GM04504 (cell line): ENCODE measurements around the gene COQ7.
A peak's percentile ranks its signal among the peaks of the same experiment; 100 is the strongest.

Source experiments
- DNase-seq: peaks from one replicate; pipeline ENCODE4 v3.0.0-alpha.2; 2012; ENCODE audit warnings: low read depth

The COQ7 gene

GRCh38 chr16:19067349-19068236, at the start of gene COQ7:
Gene COQ7, plus strand, starts transcription at chr16:19067614. Its CDS starts 51 bp downstream, at chr16:19067665.
- DNase-seq = peak; percentile 99

DNA sequence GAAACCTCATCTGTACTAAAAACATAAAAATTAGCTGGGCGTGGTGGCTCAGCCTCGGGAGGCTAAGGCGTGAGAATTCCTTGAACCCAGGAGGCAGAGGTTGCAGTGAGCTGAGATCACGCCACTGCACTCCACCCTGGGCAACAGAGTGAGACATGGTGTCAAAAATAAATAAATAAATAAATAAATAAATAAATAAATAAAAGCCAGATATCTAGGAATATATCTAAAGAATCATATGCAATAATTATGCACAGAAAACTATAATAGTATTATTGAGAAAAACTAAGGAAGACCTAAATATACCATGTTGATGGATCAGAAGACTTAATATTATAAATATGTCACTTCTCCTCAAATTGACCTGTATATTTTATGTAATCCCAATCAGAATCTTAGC, 46.7 kb upstream of the COQ7 start:
- DNase-seq = no peak

- no peak for DNase-seq
Observed at GRCh38 chr16:19021747-19022146, 45.7 kb upstream of the COQ7 start.

DNA sequence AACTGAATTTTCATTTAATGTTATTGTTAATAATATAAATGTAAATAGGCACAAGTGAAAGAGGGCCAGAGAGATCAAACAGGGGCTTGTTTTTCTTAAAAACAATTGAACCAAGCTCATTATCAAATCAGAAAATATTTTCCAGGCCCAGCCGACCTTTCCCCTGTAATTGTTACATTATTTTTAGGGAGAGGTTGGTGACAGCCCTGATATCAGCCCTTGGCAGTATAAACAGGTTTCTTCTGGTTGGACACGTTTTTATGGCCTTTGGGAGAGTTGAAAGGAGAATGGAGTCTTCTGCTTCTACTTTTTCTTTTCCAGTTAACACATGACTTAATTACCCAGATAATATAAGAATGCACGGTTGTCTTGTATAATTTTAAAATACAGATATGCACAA, 40.0 kb upstream of the COQ7 start:
- DNase-seq = no peak

- DNase-seq = no peak
Observed at GRCh38 chr16:19029980-19030379, 37.4 kb upstream of the COQ7 start.

- DNase-seq = no peak
Observed at GRCh38 chr16:19031738-19032137, 35.7 kb upstream of the COQ7 start.

- no peak for DNase-seq
Observed at GRCh38 chr16:19033761-19034160, 33.7 kb upstream of the COQ7 start.

- no peak for DNase-seq
Observed at GRCh38 chr16:19040400-19040799, 27.0 kb upstream of the COQ7 start.

- DNase-seq = peak; percentile 0
Observed at GRCh38 chr16:19044769-19045168, 22.6 kb upstream of the COQ7 start.

DNA sequence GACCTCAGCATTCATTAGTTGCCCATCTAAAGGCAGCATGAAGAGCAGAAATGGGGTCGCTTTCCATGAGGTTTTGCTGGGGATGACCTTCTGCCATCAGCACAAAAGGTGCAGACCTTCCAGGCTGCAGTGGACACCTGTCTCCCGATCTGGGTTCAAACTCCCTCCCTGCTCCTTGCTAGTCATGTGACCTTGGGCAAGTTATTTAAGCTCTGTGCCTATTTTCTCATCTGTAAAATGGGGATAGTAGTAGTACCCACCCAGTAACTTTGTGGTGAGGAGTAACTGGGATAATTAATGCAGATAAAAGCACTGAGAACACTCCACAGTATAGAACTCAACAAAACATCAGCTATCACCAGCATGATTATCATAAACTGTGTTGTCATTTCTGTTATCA, 21.4 kb upstream of the COQ7 start:
- no peak for DNase-seq

DNA sequence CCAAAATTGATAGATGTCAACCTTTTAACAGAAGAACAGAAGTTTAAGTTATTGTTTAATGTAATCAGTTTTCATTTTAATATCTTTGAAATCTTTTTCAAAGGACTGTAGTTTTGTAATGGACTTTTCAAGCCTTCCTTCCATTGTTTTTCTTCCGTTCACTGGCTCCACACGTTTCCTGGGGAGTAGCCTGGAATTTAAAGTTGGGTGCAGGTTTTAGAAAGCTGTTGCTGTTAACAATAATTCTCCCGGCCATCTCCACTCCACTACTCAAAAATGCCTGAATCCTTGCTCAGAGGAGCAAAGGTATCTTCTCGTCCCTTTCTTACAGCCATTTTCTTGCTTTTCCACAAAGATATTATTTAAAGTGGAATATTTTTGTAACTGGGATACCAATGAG, 4.7 kb upstream of the COQ7 start:
- DNase-seq = no peak

DNA sequence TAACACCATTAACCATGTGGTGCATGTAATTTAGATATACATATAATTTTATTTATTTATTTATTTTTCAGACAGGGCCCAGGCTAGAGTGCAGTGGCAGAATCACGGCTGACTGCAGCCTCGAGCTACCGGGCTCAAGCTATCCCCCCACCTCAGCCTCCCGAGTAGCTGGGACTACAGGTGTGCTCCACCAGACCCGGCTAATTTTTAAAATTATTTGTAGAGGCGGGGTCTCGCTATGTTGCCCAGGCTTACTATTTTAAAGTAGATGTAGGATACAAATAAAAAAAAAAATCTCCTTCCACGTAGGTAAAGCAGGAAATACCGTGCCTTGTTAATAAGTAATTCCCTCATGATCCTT, 446 bp upstream of the COQ7 start:
- DNase-seq = no peak

GRCh38 chr16:19068237-19068815, 912 bp downstream of the COQ7 start:
- DNase-seq = no peak

DNA sequence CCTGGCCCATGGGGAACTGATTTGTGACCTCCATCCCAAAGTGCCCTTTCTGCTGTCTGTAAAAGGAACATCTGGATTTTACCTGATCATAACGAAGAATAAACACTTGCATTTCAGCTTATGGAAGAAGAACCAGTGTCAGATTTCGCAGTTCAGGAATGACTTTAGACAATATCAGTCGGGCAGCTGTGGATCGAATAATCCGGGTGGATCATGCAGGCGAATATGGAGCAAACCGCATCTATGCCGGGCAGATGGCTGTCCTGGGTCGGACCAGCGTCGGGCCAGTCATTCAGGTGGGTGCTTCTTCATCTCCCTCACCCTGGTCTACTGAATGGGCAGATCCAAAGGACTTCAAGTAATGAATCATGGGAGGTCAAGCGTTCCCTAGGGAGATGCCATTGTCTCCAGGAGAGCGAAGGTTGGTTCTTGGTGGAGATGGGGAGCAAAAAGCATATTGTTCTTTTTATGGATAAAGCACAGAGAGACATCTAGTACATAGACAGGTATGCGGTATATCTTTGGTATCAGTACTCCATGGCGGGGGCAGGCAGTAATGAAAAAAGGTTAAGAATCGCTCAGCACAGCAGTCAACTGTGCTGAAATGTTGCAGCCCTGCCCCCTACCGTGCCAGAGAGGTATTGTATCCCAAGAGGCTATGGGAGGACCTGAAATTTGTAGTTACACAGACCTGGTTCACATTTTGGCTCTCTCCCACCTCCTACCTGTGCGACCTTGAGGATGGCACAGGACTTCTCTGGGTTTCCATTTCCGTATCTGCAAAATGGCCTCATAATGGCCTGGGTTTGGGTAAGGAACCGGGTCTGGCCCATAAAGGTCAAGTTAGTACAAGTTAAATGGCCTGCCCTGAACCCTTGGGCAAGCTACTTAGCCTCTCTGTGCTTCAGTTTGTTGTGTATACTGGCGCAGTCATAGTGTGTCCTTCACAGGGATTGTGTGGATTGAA, 4.7 kb downstream of the COQ7 start:
- peak; percentile 21 for DNase-seq

- DNase-seq = no peak
Observed at GRCh38 chr16:19073344-19073743, 5.9 kb downstream of the COQ7 start.

- no peak for DNase-seq
Observed at GRCh38 chr16:19073863-19074262, 6.4 kb downstream of the COQ7 start.

- DNase-seq = no peak
Observed at GRCh38 chr16:19075511-19075910, 8.1 kb downstream of the COQ7 start.

- no peak for DNase-seq
Observed at GRCh38 chr16:19077879-19078278, 10.5 kb downstream of the COQ7 start.

- no peak for DNase-seq
Observed at GRCh38 chr16:19083670-19084069, 16.3 kb downstream of the COQ7 start.

GRCh38 chr16:19084139-19084538, 16.7 kb downstream of the COQ7 start:
- no peak for DNase-seq

DNA sequence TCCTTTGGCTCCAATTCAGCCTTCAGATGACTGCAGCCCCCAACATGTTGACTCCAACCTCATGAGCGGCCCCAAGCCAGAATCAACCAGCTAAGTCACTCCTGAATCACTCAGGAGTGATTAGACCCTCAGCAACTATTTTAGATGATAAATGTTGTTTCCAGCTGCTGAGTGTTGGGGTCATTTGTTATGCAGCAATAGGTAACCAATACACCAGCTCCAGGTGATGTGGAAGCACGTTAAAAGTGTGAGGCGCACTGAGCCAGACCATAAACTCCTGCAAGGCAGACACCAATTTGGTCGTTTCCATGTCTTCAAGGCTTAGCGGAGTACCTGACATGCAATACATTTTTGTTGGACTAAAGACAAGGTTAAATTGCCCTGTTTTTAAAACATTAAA, 17.5 kb downstream of the COQ7 start:
- no peak for DNase-seq

DNA sequence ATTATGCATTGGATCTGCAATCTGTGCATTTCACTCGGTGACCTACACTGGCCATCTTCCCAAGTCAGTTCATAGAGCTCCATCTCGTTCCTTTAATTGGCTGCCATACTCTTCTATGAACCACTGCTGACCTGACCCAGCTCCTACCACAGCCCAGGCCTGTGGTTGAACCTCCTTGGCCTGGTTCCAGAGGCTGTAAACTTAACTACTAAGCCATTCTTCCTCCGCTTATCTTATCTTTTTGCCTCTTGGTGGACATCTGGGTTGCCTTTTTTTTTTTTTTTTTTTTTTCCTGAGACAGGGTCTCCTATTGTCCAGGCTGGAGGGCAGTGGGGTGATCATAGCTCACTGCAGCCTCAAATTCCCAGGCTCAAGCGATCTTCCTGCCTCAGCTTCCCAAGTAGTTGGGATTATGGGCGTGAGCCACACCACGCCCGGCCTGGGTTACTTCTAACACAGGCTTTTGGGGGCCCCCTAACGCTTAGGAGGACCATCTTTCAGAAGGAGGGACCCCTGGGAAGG, 18.3 kb downstream of the COQ7 start:
- DNase-seq = no peak
